HG02973 (cell line): ENCODE data around the gene CAMK2N2.

ENCODE experiments used
- ATAC-seq: cut with Tn5 transposase; IDR thresholded peaks from one replicate; pipeline ENCODE4 v1.9.1; 2021; ENCODE audit warnings: moderate library complexity; ENCODE audit not compliant: unreplicated experiment

CAMK2N2 gene

GRCh38 chr3:184240384-184241140 is 20.8 kb downstream of the CAMK2N2 start:
- no peak for ATAC-seq

GRCh38 chr3:184239708-184240107 is 21.6 kb downstream of the CAMK2N2 start:
- no peak for ATAC-seq

GRCh38 chr3:184239221-184239620 is 22.1 kb downstream of the CAMK2N2 start:
- ATAC-seq: no peak

GRCh38 chr3:184238246-184238818 is 23.0 kb downstream of the CAMK2N2 start:
- no peak for ATAC-seq

- no peak for ATAC-seq
These were observed 23.5 kb downstream of the CAMK2N2 start for GRCh38 chr3:184237807-184238206.

GRCh38 chr3:184237211-184237610 is 24.1 kb downstream of the CAMK2N2 start:
- ATAC-seq: no peak

GRCh38 chr3:184236636-184237035 is 24.7 kb downstream of the CAMK2N2 start:
- no peak for ATAC-seq

- no peak for ATAC-seq
These were observed 25.3 kb downstream of the CAMK2N2 start for GRCh38 chr3:184236033-184236410.

- no peak for ATAC-seq
These were observed 25.8 kb downstream of the CAMK2N2 start for GRCh38 chr3:184235381-184236032.

- no peak for ATAC-seq
These were observed 26.5 kb downstream of the CAMK2N2 start for GRCh38 chr3:184234671-184235380.

- ATAC-seq: no peak
These were observed 27.1 kb downstream of the CAMK2N2 start for GRCh38 chr3:184234224-184234623.

GRCh38 chr3:184233127-184233843 is 28.1 kb downstream of the CAMK2N2 start:
- no peak for ATAC-seq

- no peak for ATAC-seq
These were observed 29.7 kb downstream of the CAMK2N2 start for GRCh38 chr3:184231671-184232070.

GRCh38 chr3:184230603-184231528 is 30.5 kb downstream of the CAMK2N2 start:
- no peak for ATAC-seq

GRCh38 chr3:184230081-184230602 is 31.2 kb downstream of the CAMK2N2 start:
- ATAC-seq: no peak

- ATAC-seq: peak; percentile 79
These were observed 31.8 kb downstream of the CAMK2N2 start, which contains the start of gene VWA5B2 for GRCh38 chr3:184229394-184230080. Gene VWA5B2 (plus strand): TSS chr3:184229585. CDS start chr3:184230529, 944 bp downstream.

- ATAC-seq: no peak
These were observed 32.8 kb downstream of the CAMK2N2 start for GRCh38 chr3:184228376-184229137.

- ATAC-seq: no peak
These were observed 33.8 kb downstream of the CAMK2N2 start for GRCh38 chr3:184227481-184227935.
